HEK293 (cell line): ENCODE data around the gene IER2.

Experiments
- CTCF ChIA-PET: fragments of 350-600 bp; formaldehyde crosslinking; extraction: SDS; loops from one replicate; lab custom pipeline; 2021; ENCODE audit warnings: antibody characterized with exemption; lab: Yijun Ruan, JAX
- POLR2A ChIA-PET: fragments of 300-600 bp; formaldehyde crosslinking; extraction: SDS; loops from one replicate; lab custom pipeline; 2020; ENCODE audit warnings: antibody characterized with exemption, inconsistent platforms; lab: Yijun Ruan, JAX
- H3K27ac ChIP-seq: fragments of 200-500 bp; sonication (Bioruptor generic); 2 replicates; pipeline ENCODE4 v1.5.1; 2014; ENCODE audit warnings: low read depth, low read length, control low read depth, inconsistent platforms; ENCODE audit errors: extremely low read depth
- H3K36me3 ChIP-seq, 2 experiments: fragments of 200-500 bp in 1 of 2; sonication (Bioruptor generic) in 1 of 2; 1 replicate in 1 of 2; 2 replicates in 1 of 2; pipeline ENCODE4 v1.5.1; 2014 to 2017; ENCODE audit warnings: inconsistent platforms in 2 of 2, low read length in 2 of 2; ENCODE audit not compliant: control insufficient read depth in 2 of 2, insufficient read depth in 1 of 2
- H3K4me1 ChIP-seq: fragments of 200-500 bp; sonication (Bioruptor generic); 2 replicates; pipeline ENCODE4 v1.5.1; 2014; ENCODE audit warnings: mild to moderate bottlenecking, low read length, inconsistent platforms; ENCODE audit not compliant: control insufficient read depth, insufficient read depth
- H3K4me3 ChIP-seq: 2 replicates; pipeline ENCODE4 v1.5.1; 2011; ENCODE audit warnings: low read depth, mild to moderate bottlenecking, control low read depth, low read length, moderate library complexity
- H3K9me3 ChIP-seq: fragments of 200-500 bp; sonication (Bioruptor generic); 2 replicates; pipeline ENCODE4 v1.5.1; 2014; ENCODE audit warnings: low read depth, low read length, inconsistent platforms; ENCODE audit not compliant: control insufficient read depth, insufficient read depth
- MEIS1 ChIP-seq: sonication (generic); formaldehyde crosslinking; IDR thresholded peaks from 2 replicates; pipeline ENCODE4 v1.8.1; 2022; ENCODE audit warnings: missing genetic modification reagents, mild to moderate bottlenecking, borderline replicate concordance
- OVOL3 ChIP-seq: fragments of 450-650 bp; formaldehyde crosslinking; IDR thresholded peaks from 2 replicates; pipeline ENCODE4 v1.5.1; 2016; ENCODE audit warnings: missing biosample characterization, missing genetic modification characterization
- ZBTB20 ChIP-seq: fragments of 450-650 bp; formaldehyde crosslinking; IDR thresholded peaks from 2 replicates; pipeline ENCODE4 v1.5.1; 2016; ENCODE audit warnings: missing biosample characterization, missing genetic modification characterization
- ZBTB21 ChIP-seq: fragments of 450-650 bp; formaldehyde crosslinking; IDR thresholded peaks from 2 replicates; pipeline ENCODE4 v1.5.1; 2017; ENCODE audit warnings: missing biosample characterization, missing genetic modification characterization
- ZBTB7A ChIP-seq: fragments of 450-650 bp; formaldehyde crosslinking; IDR thresholded peaks from 2 replicates; pipeline ENCODE4 v1.5.1; 2016; ENCODE audit warnings: low read depth, missing biosample characterization, missing genetic modification characterization
- ZBTB8A ChIP-seq: fragments of 450-650 bp; formaldehyde crosslinking; IDR thresholded peaks from 2 replicates; pipeline ENCODE4 v1.5.1; 2016; ENCODE audit warnings: missing biosample characterization, missing genetic modification characterization
- ZEB2 ChIP-seq: fragments of 450-650 bp; formaldehyde crosslinking; IDR thresholded peaks from 2 replicates; pipeline ENCODE4 v1.5.1; 2016; ENCODE audit warnings: missing biosample characterization, missing genetic modification characterization
- ZNF155 ChIP-seq: fragments of 450-650 bp; formaldehyde crosslinking; IDR thresholded peaks from 2 replicates; pipeline ENCODE4 v1.5.1; 2016; ENCODE audit warnings: missing biosample characterization, missing genetic modification characterization
- ZNF248 ChIP-seq: fragments of 450-650 bp; formaldehyde crosslinking; IDR thresholded peaks from 2 replicates; pipeline ENCODE4 v1.5.1; 2017; ENCODE audit warnings: missing biosample characterization, missing genetic modification characterization
- ZNF350 ChIP-seq: fragments of 450-650 bp; formaldehyde crosslinking; IDR thresholded peaks from 2 replicates; pipeline ENCODE4 v1.5.0; 2017; ENCODE audit warnings: missing biosample characterization, mild to moderate bottlenecking, missing genetic modification characterization
- ZNF37A ChIP-seq: fragments of 450-650 bp; IDR thresholded peaks from 2 replicates; pipeline ENCODE4 v1.5.1; 2018; ENCODE audit warnings: missing biosample characterization, missing genetic modification characterization
- ZNF423 ChIP-seq: fragments of 450-650 bp; formaldehyde crosslinking; IDR thresholded peaks from 2 replicates; pipeline ENCODE4 v1.5.1; 2016; ENCODE audit warnings: missing biosample characterization, missing genetic modification characterization
- ZNF549 ChIP-seq: fragments of 450-650 bp; IDR thresholded peaks from 2 replicates; pipeline ENCODE4 v1.5.1; 2018; ENCODE audit warnings: missing biosample characterization, missing genetic modification characterization, mild to moderate bottlenecking, inconsistent platforms, moderate library complexity
- ZNF558 ChIP-seq: fragments of 450-650 bp; formaldehyde crosslinking; IDR thresholded peaks from 2 replicates; pipeline ENCODE4 v1.5.1; 2016; ENCODE audit warnings: missing biosample characterization, missing genetic modification characterization
- ZNF585B ChIP-seq: fragments of 450-650 bp; formaldehyde crosslinking; IDR thresholded peaks from 2 replicates; pipeline ENCODE4 v1.5.1; 2016; ENCODE audit warnings: missing biosample characterization, missing genetic modification characterization
- ZNF624 ChIP-seq: fragments of 450-650 bp; formaldehyde crosslinking; IDR thresholded peaks from 2 replicates; pipeline ENCODE4 v1.5.1; 2017; ENCODE audit warnings: missing biosample characterization, missing genetic modification characterization
- ZNF658 ChIP-seq: fragments of 450-650 bp; formaldehyde crosslinking; IDR thresholded peaks from 2 replicates; pipeline ENCODE4; 2016; ENCODE audit warnings: missing biosample characterization, missing genetic modification characterization
- ZNF701 ChIP-seq: fragments of 450-650 bp; formaldehyde crosslinking; IDR thresholded peaks from 2 replicates; pipeline ENCODE4 v1.5.1; 2016; ENCODE audit warnings: missing biosample characterization, missing genetic modification characterization
- ZNF830 ChIP-seq: fragments of 450-650 bp; IDR thresholded peaks from 2 replicates; pipeline ENCODE4 v1.5.0; 2018; ENCODE audit warnings: missing biosample characterization, missing genetic modification characterization, low read depth, mild to moderate bottlenecking, moderate library complexity
- ZNF843 ChIP-seq: fragments of 450-650 bp; formaldehyde crosslinking; IDR thresholded peaks from 2 replicates; pipeline ENCODE4 v1.5.1; 2016; ENCODE audit warnings: missing biosample characterization, missing genetic modification characterization
- ZXDB ChIP-seq: fragments of 450-650 bp; formaldehyde crosslinking; IDR thresholded peaks from 2 replicates; pipeline ENCODE4 v1.5.1; 2016; ENCODE audit warnings: missing biosample characterization, missing genetic modification characterization
- TF ChIP-seq, protein P1 (sequence below): fragments of 450-650 bp; formaldehyde crosslinking; IDR thresholded peaks from 2 replicates; pipeline ENCODE4 v1.5.1; 2016; ENCODE audit warnings: missing biosample characterization, missing genetic modification characterization
- TF ChIP-seq, protein P2 (sequence below): fragments of 450-650 bp; formaldehyde crosslinking; IDR thresholded peaks from 2 replicates; pipeline ENCODE4 v1.5.1; 2016; ENCODE audit warnings: missing biosample characterization, missing genetic modification characterization
- TF ChIP-seq, protein P3 (sequence below): fragments of 450-650 bp; formaldehyde crosslinking; IDR thresholded peaks from 2 replicates; pipeline ENCODE4 v1.5.1; 2017; ENCODE audit warnings: missing biosample characterization, missing genetic modification characterization
- TF ChIP-seq, protein P4 (sequence below): fragments of 450-650 bp; formaldehyde crosslinking; IDR thresholded peaks from 2 replicates; pipeline ENCODE4 v1.5.1; 2016; ENCODE audit warnings: missing biosample characterization, missing genetic modification characterization
- TF ChIP-seq, protein P5 (sequence below): fragments of 450-650 bp; formaldehyde crosslinking; conservative IDR thresholded peaks from 2 replicates; pipeline ENCODE4 v1.5.1; 2016; ENCODE audit warnings: low read depth, missing biosample characterization, missing genetic modification characterization

The IER2 gene

DNA sequence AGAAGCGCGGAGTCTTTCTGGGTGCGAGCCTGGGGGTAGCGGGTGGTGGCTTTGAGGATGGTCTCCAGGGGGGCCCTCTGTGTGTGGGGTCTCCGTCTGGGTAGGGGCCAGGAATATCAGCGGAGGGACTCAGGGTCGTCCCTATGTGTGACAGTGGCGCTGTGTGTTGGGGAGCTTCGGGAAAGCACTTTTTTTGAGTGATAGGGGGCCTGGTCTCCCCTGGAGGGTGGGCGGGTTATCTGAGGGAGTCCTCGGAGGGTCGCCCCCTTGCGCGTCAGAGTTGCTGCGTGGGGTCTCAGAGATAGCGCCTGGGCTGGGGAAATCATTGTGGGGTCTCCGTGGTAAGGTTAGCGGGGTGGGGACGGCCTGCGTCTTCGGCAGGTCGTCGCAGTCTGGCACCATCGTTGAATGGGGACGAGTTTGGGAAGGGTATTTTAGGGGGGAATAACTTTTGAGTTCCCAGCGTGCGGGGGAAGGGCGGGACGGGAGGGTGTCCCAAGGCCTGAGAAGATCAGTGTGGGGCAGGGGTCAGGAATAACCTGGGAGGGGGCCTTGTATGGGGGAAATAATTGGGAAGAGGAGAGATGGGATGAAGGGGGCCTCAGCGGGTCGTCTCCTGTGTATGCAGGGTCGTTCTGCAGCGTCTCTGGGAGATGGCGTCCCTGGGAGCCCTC, 857 bp downstream of the IER2 start (continued):
- no peak for TF ChIP-seq ZNF37A (tag by site-specific recombination)
- no peak for TF ChIP-seq ZNF248 (tag by site-specific recombination)
- no peak for TF ChIP-seq MEIS1 (CRISPR knock-in tag)
- no peak for TF ChIP-seq ZNF558 (tag by site-specific recombination)
- TF ChIP-seq ZBTB7A (tag by site-specific recombination): peak; percentile 94
- no peak for TF ChIP-seq ZXDB (tag by site-specific recombination)
- TF ChIP-seq, protein P1, sequence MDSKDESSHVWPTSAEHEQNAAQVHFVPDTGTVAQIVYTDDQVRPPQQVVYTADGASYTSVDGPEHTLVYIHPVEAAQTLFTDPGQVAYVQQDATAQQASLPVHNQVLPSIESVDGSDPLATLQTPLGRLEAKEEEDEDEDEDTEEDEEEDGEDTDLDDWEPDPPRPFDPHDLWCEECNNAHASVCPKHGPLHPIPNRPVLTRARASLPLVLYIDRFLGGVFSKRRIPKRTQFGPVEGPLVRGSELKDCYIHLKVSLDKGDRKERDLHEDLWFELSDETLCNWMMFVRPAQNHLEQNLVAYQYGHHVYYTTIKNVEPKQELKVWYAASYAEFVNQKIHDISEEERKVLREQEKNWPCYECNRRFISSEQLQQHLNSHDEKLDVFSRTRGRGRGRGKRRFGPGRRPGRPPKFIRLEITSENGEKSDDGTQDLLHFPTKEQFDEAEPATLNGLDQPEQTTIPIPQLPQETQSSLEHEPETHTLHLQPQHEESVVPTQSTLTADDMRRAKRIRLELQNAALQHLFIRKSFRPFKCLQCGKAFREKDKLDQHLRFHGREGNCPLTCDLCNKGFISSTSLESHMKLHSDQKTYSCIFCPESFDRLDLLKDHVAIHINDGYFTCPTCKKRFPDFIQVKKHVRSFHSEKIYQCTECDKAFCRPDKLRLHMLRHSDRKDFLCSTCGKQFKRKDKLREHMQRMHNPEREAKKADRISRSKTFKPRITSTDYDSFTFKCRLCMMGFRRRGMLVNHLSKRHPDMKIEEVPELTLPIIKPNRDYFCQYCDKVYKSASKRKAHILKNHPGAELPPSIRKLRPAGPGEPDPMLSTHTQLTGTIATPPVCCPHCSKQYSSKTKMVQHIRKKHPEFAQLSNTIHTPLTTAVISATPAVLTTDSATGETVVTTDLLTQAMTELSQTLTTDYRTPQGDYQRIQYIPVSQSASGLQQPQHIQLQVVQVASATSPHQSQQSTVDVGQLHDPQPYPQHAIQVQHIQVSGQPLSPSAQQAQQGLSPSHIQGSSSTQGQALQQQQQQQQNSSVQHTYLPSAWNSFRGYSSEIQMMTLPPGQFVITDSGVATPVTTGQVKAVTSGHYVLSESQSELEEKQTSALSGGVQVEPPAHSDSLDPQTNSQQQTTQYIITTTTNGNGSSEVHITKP: peak; percentile 87
- TF ChIP-seq ZNF843 (tag by site-specific recombination): no peak
- no peak for TF ChIP-seq ZNF658 (tag by site-specific recombination)
- TF ChIP-seq, protein P2, sequence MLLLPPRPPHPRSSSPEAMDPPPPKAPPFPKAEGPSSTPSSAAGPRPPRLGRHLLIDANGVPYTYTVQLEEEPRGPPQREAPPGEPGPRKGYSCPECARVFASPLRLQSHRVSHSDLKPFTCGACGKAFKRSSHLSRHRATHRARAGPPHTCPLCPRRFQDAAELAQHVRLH: peak; percentile 78
- no peak for TF ChIP-seq ZNF701 (tag by site-specific recombination)
- TF ChIP-seq OVOL3 (tag by site-specific recombination): no peak
- TF ChIP-seq ZNF624: no peak
- TF ChIP-seq, protein P3, sequence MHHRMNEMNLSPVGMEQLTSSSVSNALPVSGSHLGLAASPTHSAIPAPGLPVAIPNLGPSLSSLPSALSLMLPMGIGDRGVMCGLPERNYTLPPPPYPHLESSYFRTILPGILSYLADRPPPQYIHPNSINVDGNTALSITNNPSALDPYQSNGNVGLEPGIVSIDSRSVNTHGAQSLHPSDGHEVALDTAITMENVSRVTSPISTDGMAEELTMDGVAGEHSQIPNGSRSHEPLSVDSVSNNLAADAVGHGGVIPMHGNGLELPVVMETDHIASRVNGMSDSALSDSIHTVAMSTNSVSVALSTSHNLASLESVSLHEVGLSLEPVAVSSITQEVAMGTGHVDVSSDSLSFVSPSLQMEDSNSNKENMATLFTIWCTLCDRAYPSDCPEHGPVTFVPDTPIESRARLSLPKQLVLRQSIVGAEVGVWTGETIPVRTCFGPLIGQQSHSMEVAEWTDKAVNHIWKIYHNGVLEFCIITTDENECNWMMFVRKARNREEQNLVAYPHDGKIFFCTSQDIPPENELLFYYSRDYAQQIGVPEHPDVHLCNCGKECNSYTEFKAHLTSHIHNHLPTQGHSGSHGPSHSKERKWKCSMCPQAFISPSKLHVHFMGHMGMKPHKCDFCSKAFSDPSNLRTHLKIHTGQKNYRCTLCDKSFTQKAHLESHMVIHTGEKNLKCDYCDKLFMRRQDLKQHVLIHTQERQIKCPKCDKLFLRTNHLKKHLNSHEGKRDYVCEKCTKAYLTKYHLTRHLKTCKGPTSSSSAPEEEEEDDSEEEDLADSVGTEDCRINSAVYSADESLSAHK: no peak
- TF ChIP-seq, protein P4, sequence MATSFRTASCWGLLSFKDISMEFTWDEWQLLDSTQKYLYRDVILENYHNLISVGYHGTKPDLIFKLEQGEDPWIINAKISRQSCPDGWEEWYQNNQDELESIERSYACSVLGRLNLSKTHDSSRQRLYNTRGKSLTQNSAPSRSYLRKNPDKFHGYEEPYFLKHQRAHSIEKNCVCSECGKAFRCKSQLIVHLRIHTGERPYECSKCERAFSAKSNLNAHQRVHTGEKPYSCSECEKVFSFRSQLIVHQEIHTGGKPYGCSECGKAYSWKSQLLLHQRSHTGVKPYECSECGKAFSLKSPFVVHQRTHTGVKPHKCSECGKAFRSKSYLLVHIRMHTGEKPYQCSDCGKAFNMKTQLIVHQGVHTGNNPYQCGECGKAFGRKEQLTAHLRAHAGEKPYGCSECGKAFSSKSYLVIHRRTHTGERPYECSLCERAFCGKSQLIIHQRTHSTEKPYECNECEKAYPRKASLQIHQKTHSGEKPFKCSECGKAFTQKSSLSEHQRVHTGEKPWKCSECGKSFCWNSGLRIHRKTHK: no peak
- no peak for TF ChIP-seq ZNF549 (tag by site-specific recombination)
- TF ChIP-seq ZBTB21 (tag by site-specific recombination): no peak

DNA sequence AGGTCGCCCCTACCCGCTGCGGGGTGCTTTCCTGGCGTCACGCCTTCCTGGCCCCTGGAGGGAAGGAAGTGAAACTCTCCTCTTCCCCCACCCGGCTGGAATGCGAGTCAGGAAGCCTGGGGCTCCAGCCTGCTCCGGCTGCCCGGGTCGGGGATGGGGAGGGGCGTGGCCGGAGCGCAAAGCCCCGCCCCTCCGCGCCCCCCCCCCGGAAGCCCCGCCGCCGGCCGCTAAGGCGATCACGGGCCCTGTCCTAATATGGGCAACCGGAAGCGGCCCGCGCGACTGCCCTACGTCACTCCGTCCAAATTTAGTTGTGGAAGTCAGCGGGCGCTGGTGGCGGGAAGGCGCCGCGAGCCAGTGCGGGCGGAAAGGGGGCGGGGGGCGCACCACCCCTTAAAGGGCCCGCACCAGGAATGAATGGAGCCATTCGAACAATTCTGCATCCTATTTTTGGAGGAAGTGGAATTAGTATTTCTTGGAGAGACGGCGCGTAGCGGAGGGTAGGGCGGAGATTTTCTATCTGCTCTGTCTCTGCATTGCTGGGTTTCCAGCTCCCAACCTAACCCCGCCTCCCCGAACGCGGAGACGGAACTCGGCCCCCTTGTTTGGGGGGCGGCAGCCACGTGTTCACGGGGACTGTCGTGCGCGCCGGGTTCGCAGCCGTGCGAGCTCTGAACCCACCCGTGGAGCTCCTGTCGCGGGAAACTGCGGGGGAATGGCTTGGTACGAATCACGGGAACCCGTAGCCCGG, 1.6 kb downstream of the IER2 start:
- ChIA-PET POLR2A (interaction anchor here (0.5 to 2.2 kb wide), 27 partner anchors 10 to 199 kb away, joined by 3 to 89 read pairs (median 5); partner anchors contain the start of genes NACC1 and TRMT1), CTCF (interaction anchor here (0.6 to 1.1 kb wide), 7 partner anchors 43 to 622 kb away, joined by 3 to 6 read pairs (median 4); no protein-coding TSS in a partner anchor)
- Histone ChIP-seq H3K9me3 (no peaks in the 10 kb centered on the region), H3K27ac (peak overlapping the region; percentile 98), H3K4me3 (peak overlapping the region; percentile 99), H3K4me1 (peaks cover 10% of the 10 kb centered on the region), H3K36me3 (peaks cover 3 to 11% of the 10 kb centered on the region in 2 experiments; a peak in 2 of 3 replicates)
- TF ChIP-seq ZNF423: peak; percentile 98
- TF ChIP-seq ZBTB8A (tag by site-specific recombination): peak; percentile 93
- no peak for TF ChIP-seq ZNF585B (tag by site-specific recombination)
- TF ChIP-seq ZEB2: peak; percentile 62
- TF ChIP-seq ZNF350 (tag by site-specific recombination): no peak
- no peak for TF ChIP-seq ZNF830 (tag by site-specific recombination)
- no peak for TF ChIP-seq ZNF155 (tag by site-specific recombination)
- TF ChIP-seq ZBTB20 (tag by site-specific recombination): peak; percentile 78; the same call in 1 of the 2 replicates
- TF ChIP-seq, protein P5, sequence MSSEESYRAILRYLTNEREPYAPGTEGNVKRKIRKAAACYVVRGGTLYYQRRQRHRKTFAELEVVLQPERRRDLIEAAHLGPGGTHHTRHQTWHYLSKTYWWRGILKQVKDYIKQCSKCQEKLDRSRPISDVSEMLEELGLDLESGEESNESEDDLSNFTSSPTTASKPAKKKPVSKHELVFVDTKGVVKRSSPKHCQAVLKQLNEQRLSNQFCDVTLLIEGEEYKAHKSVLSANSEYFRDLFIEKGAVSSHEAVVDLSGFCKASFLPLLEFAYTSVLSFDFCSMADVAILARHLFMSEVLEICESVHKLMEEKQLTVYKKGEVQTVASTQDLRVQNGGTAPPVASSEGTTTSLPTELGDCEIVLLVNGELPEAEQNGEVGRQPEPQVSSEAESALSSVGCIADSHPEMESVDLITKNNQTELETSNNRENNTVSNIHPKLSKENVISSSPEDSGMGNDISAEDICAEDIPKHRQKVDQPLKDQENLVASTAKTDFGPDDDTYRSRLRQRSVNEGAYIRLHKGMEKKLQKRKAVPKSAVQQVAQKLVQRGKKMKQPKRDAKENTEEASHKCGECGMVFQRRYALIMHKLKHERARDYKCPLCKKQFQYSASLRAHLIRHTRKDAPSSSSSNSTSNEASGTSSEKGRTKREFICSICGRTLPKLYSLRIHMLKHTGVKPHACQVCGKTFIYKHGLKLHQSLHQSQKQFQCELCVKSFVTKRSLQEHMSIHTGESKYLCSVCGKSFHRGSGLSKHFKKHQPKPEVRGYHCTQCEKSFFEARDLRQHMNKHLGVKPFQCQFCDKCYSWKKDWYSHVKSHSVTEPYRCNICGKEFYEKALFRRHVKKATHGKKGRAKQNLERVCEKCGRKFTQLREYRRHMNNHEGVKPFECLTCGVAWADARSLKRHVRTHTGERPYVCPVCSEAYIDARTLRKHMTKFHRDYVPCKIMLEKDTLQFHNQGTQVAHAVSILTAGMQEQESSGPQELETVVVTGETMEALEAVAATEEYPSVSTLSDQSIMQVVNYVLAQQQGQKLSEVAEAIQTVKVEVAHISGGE (tag by site-specific recombination): peak; percentile 70
